Heart right ventricle (tissue), 16 donors: ENCODE results near the gene AIF1L. TPM values are rescaled to one million over a fixed set of nuclear protein-coding genes. Genes with fewer than 3 reads are reported as not detected.
A peak's percentile ranks its signal among the peaks of the same experiment; 100 is the strongest.

ENCODE experiments used
- ATAC-seq, 8 donors: fragments of 200-7000 bp; cut with Tn5 transposase; one replicate each; pipeline ENCODE4 v1.9.1; 2020; ENCODE audit warnings: mild to moderate bottlenecking in 8 of 8, moderate library complexity in 8 of 8, moderate number of reproducible peaks in 1 of 8
- DNase-seq, 2 donors: peaks; one replicate each; pipeline ENCODE4 v3.0.0-alpha.2; 2020
- H3K27ac ChIP-seq, 10 donors: fragments of 200-600 bp; sonication (generic) in 2 of 10; one replicate each; pipeline versions ENCODE4 v1.5.0 to v1.8.0; 2020 to 2022; ENCODE audit warnings: mild to moderate bottlenecking in 3 of 10
- H3K27me3 ChIP-seq, 7 donors: fragments of 200-600 bp; one replicate each; pipeline ENCODE4 v1.8.0; 2021 to 2022; ENCODE audit warnings: mild to moderate bottlenecking in 2 of 7
- H3K36me3 ChIP-seq, 9 donors: fragments of 200-600 bp; sonication (generic) in 1 of 9; one replicate each; pipeline versions ENCODE4 v1.5.0 to v1.8.0; 2020 to 2022; ENCODE audit warnings: mild to moderate bottlenecking in 2 of 9
- H3K4me1 ChIP-seq, 9 donors: fragments of 200-600 bp; sonication (generic) in 1 of 9; one replicate each; pipeline versions ENCODE4 v1.5.0 to v1.8.0; 2020 to 2022; ENCODE audit warnings: mild to moderate bottlenecking in 4 of 9
- H3K4me3 ChIP-seq, 10 donors: fragments of 200-600 bp; sonication (generic) in 2 of 10; one replicate each; pipeline versions ENCODE4 v1.5.0 to v1.8.0; 2020 to 2022; ENCODE audit warnings: mild to moderate bottlenecking in 7 of 10, moderate library complexity in 2 of 10
- H3K9me3 ChIP-seq, 11 donors: fragments of 200-600 bp in 10 of 11; sonication (generic) in 2 of 11; one replicate each; pipeline versions ENCODE4 v1.5.0 to v1.8.0; 2013 to 2022; ENCODE audit warnings: mild to moderate bottlenecking in 2 of 11, control low read depth in 1 of 11, moderate library complexity in 1 of 11
- CTCF ChIP-seq, 9 donors: fragments of 200-600 bp; sonication (generic) in 2 of 9; IDR thresholded peaks; one replicate each; pipeline versions ENCODE4 v1.5.0 to v1.8.0; 2021 to 2022; ENCODE audit warnings: antibody characterized with exemption in 9 of 9, mild to moderate bottlenecking in 5 of 9, moderate library complexity in 1 of 9
- WGBS, 2 donors: extraction: QIAGEN DNeasy Blood & Tissue Kit; methylation state at CpG; one replicate each; pipeline ENCODE4 v1.1.7; 2013; ENCODE audit warnings: inconsistent platforms in 1 of 2; 5-methylcytosine and 5-hydroxymethylcytosine counted together
- intact Hi-C, 10 donors: fragments of 100-400 bp; cut with DNase I; formaldehyde crosslinking; loops; one replicate each; pipeline versions ENCODE4 v1.11.1 to v1.14.2; 2022
- long read RNA-seq, 3 donors: library from polyadenylated mRNA; unstranded; transcript quantifications; one replicate each; pipeline ENCODE4 v2.0.0, GENCODE V29; 2020 to 2021
- polyA plus RNA-seq, 2 donors: library from polyadenylated mRNA; stranded (reverse); fragments of 200-250 nt; gene quantifications; one replicate each; pipeline ENCODE4 v1.2.3, GENCODE V29; 2013
- total RNA-seq, 10 donors: library from RNA; stranded (reverse); fragmentation: NEBNext Ultra II Directional in 3 of 10; extraction: Animal tissue kit (Norgen Biotek cat#: 25700) in 3 of 10; gene quantifications; one replicate each; pipeline versions ENCODE4 v1.2.1 to v1.2.4, GENCODE V29; 2021 to 2023
- donor health status: Arrhythmogenic right ventricular cardiomyopathy.
- donor health status: ischemic (EF 13 %, LVEDD 7.1; RV severe dilation, severe dysfunction).
- donor health status: healthy with polysubstance abuse.
- donor health status: DM: no; HTN: yes; CAD: no.
- donor health status: DM: no; HTN: no; CAD: no.
- donor health status: ischemic (EF 25% LVEDD 6.9; RV normal size, moderate dysfunction).
- donor health status: ischemic (EF 25% LVEDD 5.7; RV mildly dilated, moderate dysfunction).
- donor health status: healthy.
- donor health status: DM: yes; HTN: yes; CAD: no.
- donor health status: Ischemic cardiomyopathy.
- donor health status: ischemic (EF 35%, LVEDD 5.7; RV mildly dilated, moderate dysfunction).
- donor health status: nonischemic (EF 11% LVEDD 7.7; RV severe dilation, severe dysfunction).
- donor health status: DM: yes; HTN: yes; CAD: no.
- donor health status: PGD.
- donor health status: ischemic (EF 29% LVEDD 5.4; RV normal size, mild dysfunction).
- donor health status: nonischemic (EF 23%, LVEDD 6.1; RV moderate dilation, normal function).

The AIF1L gene
- total RNA-seq: 10 to 100 TPM in 8 of 10 donors, 1 to 10 TPM in 2; 9.6 to 93.2 (median 14.8) TPM
- 10 to 100 TPM; 15.3 to 25.2 TPM for polyA plus RNA-seq
- long read RNA-seq, donor 1, transcript AIF1L-201 (6 exons, 3,364 nt): major isoform, 21 of 47 reads
- long read RNA-seq, donor 1, partial matches to known transcripts: 21 of 47 reads
- long read RNA-seq, donor 1, other reads (novel, unspliced or antisense): 3 of 47 reads
- long read RNA-seq, donor 2, transcript AIF1L-201 (6 exons, 3,364 nt): major isoform, 21 of 34 reads
- long read RNA-seq, donor 2, partial matches to known transcripts: 10 of 34 reads
- long read RNA-seq, donor 2, other reads (novel, unspliced or antisense): 2 of 34 reads
- long read RNA-seq, donor 3, transcript AIF1L-208 (6 exons, 3,398 nt): minor isoform, 7 of 226 reads
- long read RNA-seq, donor 3, transcript AIF1L-201 (6 exons, 3,364 nt): major isoform, 154 of 226 reads
- long read RNA-seq, donor 3, partial matches to known transcripts: 20 of 226 reads
- long read RNA-seq, donor 3, other reads (novel, unspliced or antisense): 43 of 226 reads

- Histone ChIP-seq H3K4me3 (peak within 1 kb of the TSS; percentile 47 to 83 (median 65)), H3K36me3 (no peaks in the 10 kb centered on the region), H3K9me3 (no peaks in the 10 kb centered on the region), H3K4me1 (peaks cover 6 to 54% (median 25%) of the 10 kb centered on the region in 9 donors), H3K27ac (peak within 1 kb of the TSS; percentile 13 to 86 (median 80)), H3K27me3 (peaks cover 0 to 51% (median 37%) of the 10 kb centered on the region in 7 donors)
- TF ChIP-seq CTCF (IDR thresholded peaks at IDR 0.05): peak in 3 of 9 donors; percentile 8 to 36 (median 22)
- ATAC-seq (peak; percentile 25 to 50 (median 37)), DNase-seq (peak; percentile 36 to 60)
- WGBS, 2 donors: 1% methylated on average over 86 to 91 of the region's 99 CpGs
- intact Hi-C loops: no loop called here
Measured at GRCh38 chr9:131096269-131097125, at the start of gene AIF1L. AIF1L (plus strand) TSS chr9:131096531; CDS start chr9:131096630, 99 bp downstream.

GRCh38 chr9:131046581-131047202 is 49.6 kb upstream of the AIF1L start:
- TF ChIP-seq CTCF (IDR thresholded peaks at IDR 0.05): peak; percentile 77 to 97 (median 94)
- 15 to 17% methylated on average over 34 to 35 of the region's 35 CpGs for WGBS, 2 donors
- H3K27ac ChIP-seq: no peak overlapping the region
- H3K36me3 ChIP-seq: no peaks in the 10 kb centered on the region
- H3K9me3 ChIP-seq: no peaks in the 10 kb centered on the region
- DNase-seq: peak; percentile 39 to 69
- intact Hi-C loops: loop anchor here (2.0 to 10.0 kb wide), 12 partner anchors 34 to 582 kb away; partner anchors contain the start of gene LAMC3 (in 1 of the 10)
- H3K27me3 ChIP-seq: peaks cover 0 to 6% (median 0%) of the 10 kb centered on the region in 7 donors
- peak; percentile 80 to 90 (median 84) for ATAC-seq
- no peak overlapping the region for H3K4me3 ChIP-seq
- H3K4me1 ChIP-seq: peaks cover 0 to 7% (median 0%) of the 10 kb centered on the region in 9 donors

GRCh38 chr9:131048332-131048731 is 48.0 kb upstream of the AIF1L start:
- H3K27me3 ChIP-seq: peaks cover 0 to 14% (median 0%) of the 10 kb centered on the region in 7 donors
- intact Hi-C loops: loop anchor here (5.0 to 10.0 kb wide), 10 partner anchors 36 to 584 kb away; no protein-coding TSS in a partner anchor
- WGBS, 2 donors: 45 to 49% methylated on average over 6 of the region's 6 CpGs
- no peak for TF ChIP-seq CTCF (IDR thresholded peaks at IDR 0.05)
- H3K36me3 ChIP-seq: no peaks in the 10 kb centered on the region
- no peak for ATAC-seq
- no peak for DNase-seq
- no peak overlapping the region for H3K27ac ChIP-seq
- H3K9me3 ChIP-seq: no peaks in the 10 kb centered on the region
- peaks cover 0 to 7% (median 0%) of the 10 kb centered on the region in 9 donors for H3K4me1 ChIP-seq
- no peak overlapping the region for H3K4me3 ChIP-seq
